Upper lobe of left lung (tissue), 6 donors: ENCODE measurements around the gene PNKD. TPM values are rescaled to one million over a fixed set of nuclear protein-coding genes. Genes with fewer than 3 reads are reported as not detected.

ENCODE experiments used
- ATAC-seq, 2 donors: fragments of 200-7000 bp; cut with Tn5 transposase; one replicate each; pipeline ENCODE4 v1.9.1; 2022; ENCODE audit warnings: mild to moderate bottlenecking in 2 of 2, moderate library complexity in 2 of 2; ENCODE audit not compliant: low FRiP score in 2 of 2
- DNase-seq, 2 donors: peaks; one replicate each; pipeline ENCODE4 v3.0.0-alpha.2; 2019 to 2020
- H3K27ac ChIP-seq, 4 donors: fragments of 200-600 bp; sonication (generic); one replicate each; pipeline ENCODE4 v1.5.1; 2016 to 2019
- H3K27me3 ChIP-seq, 4 donors: fragments of 200-600 bp; sonication (generic); one replicate each; pipeline ENCODE4 v1.5.1; 2017 to 2019
- H3K36me3 ChIP-seq, 4 donors: fragments of 200-600 bp; sonication (generic); one replicate each; pipeline ENCODE4 v1.5.1; 2016 to 2019
- H3K4me1 ChIP-seq, 4 donors: fragments of 200-600 bp; sonication (generic); one replicate each; pipeline ENCODE4 v1.5.1; 2018 to 2019
- H3K4me3 ChIP-seq, 4 donors: fragments of 200-600 bp; sonication (generic); one replicate each; pipeline ENCODE4 v1.5.1; 2017 to 2019; ENCODE audit warnings: mild to moderate bottlenecking in 2 of 4, moderate library complexity in 1 of 4
- H3K9me3 ChIP-seq, 4 donors: fragments of 200-600 bp; sonication (generic); one replicate each; pipeline ENCODE4 v1.5.1; 2018 to 2019
- CTCF ChIP-seq, 6 experiments: fragments of 450-650 bp in 4 of 6; fragments of 200-600 bp in 2 of 6; sonication (generic) in 2 of 6; IDR thresholded peaks; one replicate each; pipeline ENCODE4 v1.5.1; 2016 to 2019; ENCODE audit warnings: antibody characterized with exemption in 6 of 6
- EP300 ChIP-seq, 4 donors: sonication (generic); formaldehyde crosslinking; IDR thresholded peaks; one replicate each; pipeline ENCODE4 v1.5.1; 2017; ENCODE audit warnings: antibody characterized with exemption in 4 of 4, control low read depth in 2 of 4
- POLR2A ChIP-seq, 4 donors: fragments of 450-650 bp; IDR thresholded peaks; one replicate each; pipeline ENCODE4 v1.5.1; 2016 to 2017; ENCODE audit warnings: antibody characterized with exemption in 4 of 4, mild to moderate bottlenecking in 2 of 4
- POLR2AphosphoS5 ChIP-seq, 2 donors: sonication (generic); formaldehyde crosslinking; IDR thresholded peaks; one replicate each; pipeline ENCODE4 v1.5.1; 2017; ENCODE audit warnings: antibody characterized with exemption in 2 of 2
- WGBS, 2 donors: methylation state at CpG; one replicate each; pipeline ENCODE4 v1.1.5; 2017 to 2018; 5-methylcytosine and 5-hydroxymethylcytosine counted together
- total RNA-seq, 6 donors: library from RNA; depleted of rRNA in 4 of 6; stranded (reverse); fragments of >200 nt in 4 of 6; gene quantifications; one replicate each; pipeline versions ENCODE4 v1.1.0 to v1.2.1, GENCODE V29; 2016 to 2021
- donor health status: DM: no; HTN: no; CAD: no; lungs with moderate emphysema.
- donor health status: DM: no; HTN: yes; CAD: no; lungs with severe emphysema.

Gene PNKD
- total RNA-seq, 6 donors from 2014 or later, result 69.8 to 153 (median 87.2) TPM

DNA sequence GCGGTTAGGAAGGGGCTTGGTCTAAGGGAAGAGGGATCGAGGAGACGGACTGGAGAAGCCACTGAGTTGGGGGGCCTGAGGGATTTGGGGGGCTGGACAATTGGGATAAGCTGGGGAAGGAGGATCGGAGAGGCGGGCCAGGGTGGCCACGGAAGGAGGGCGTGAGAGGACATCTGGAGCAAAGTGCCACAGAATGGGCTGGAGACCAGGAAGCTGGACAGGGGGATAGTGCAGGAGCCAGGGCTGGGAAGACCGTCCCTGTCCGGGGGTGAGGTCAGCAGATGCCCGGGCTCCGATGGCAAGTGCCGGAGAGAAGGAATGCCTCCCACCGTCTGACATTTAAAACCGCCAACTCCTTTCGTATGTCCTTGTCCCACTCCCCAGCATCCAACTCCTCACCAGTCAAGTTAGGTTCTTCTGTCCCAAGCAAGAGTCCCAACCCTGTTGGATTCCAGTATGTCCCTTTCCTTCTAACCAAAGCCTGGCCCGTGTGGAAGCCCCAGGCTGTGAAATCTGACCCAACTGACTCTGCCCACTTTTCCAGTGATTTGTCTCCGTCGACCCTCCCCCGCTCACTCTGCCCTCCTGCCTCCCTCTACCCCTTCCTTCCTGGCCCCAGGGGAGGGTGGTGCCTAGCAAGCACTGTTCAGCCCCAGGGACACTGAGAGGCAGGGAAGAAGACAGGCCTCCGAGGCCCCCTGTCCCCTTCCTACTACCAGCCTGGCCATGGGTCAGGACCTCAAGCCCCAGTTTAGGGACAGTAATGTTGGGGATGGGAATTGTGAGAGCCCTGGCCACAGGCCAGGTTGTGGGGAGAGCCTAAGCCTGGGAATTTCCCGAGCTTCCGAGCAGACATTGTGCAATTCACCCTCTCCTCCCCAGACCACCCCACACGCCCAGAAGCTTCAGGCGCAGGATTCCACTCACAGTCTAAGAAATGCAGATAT, 53.5 kb downstream of the PNKD start:
- H3K9me3 ChIP-seq, result no peaks in the 10 kb centered on the region
- peaks cover 27 to 59% (median 52%) of the 10 kb centered on the region in 4 donors for H3K4me1 ChIP-seq
- peak in 1 of 2 donors; percentile 65 for DNase-seq
- peak; percentile 43 to 56 for ATAC-seq
- H3K27ac ChIP-seq, result peak overlapping the region; percentile 77 to 94 (median 92)
- H3K4me3 ChIP-seq, result peak overlapping the region; percentile 18 to 86 (median 76)
- 4 to 9% methylated on average over 24 of the region's 24 CpGs for WGBS, 2 donors
- no peaks in the 10 kb centered on the region for H3K27me3 ChIP-seq
- no peak for TF ChIP-seq CTCF (IDR thresholded peaks at IDR 0.05)
- TF ChIP-seq POLR2AphosphoS5 (IDR thresholded peaks at IDR 0.05), result peak; percentile 12 to 51
- peak in 1 of 4 donors; percentile 67 for TF ChIP-seq POLR2A (IDR thresholded peaks at IDR 0.05)
- TF ChIP-seq EP300 (IDR thresholded peaks at IDR 0.05), result peak in 1 of 4 donors; percentile 30
- no peaks in the 10 kb centered on the region for H3K36me3 ChIP-seq

DNA sequence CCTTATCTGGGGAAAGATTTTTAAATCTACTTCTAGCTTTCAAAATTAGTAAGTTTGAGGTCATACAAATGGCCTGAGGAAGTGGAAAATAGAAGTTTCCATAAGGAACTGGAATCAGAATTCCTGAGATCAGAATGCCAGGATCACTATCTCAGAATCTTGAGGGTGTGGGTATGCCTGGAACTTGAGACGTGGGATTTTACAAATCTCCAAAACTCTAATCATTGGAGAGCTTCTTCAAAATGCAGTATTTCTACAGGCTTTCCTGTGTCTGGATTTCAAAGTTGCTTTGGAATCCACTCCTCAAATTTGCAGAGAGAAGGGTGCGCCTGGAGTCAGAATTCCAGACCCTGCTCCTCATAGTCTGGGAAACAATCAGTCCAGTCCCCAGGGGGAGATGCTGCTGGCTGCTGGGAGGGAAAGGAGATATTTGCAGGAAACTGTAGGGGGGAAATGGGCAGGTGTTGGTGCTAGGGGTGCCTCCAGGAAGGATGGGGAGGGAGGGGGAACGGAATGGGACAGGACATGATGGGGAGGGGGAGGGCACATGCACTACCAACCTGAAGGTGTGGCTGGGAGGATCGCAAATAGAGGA, 55.3 kb downstream of the PNKD start:
- Histone ChIP-seq H3K4me1 (peaks cover 33 to 77% (median 67%) of the 10 kb centered on the region in 4 donors), H3K9me3 (no peaks in the 10 kb centered on the region)
- ATAC-seq, result no peak

DNA sequence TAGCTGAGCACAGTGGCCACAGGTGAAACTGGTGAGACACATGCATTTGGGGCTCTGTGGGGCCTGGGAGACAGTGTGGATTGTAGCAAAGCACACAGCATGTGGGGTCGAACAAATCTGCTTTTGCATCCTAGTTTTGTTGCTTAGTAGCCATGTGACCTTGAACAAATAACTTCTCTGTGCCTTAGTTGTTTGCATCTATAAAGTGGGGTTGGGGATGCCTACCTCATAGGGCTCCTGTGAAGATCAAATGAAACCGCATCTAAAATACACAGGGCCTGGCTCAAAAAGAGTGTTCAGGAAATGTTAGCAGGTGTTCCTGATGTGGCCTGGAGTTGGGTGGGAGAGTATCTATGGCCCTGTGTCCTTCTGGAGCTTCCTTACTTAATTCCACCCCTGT, 56.0 kb downstream of the PNKD start:
- Histone ChIP-seq H3K27me3 (no peaks in the 10 kb centered on the region), H3K4me3 (peak overlapping the region in 1 of 4 donors; percentile 3), H3K36me3 (no peaks in the 10 kb centered on the region), H3K4me1 (peaks cover 34 to 82% (median 69%) of the 10 kb centered on the region in 4 donors), H3K27ac (peak overlapping the region in 2 of 4 donors; percentile 54 to 55), H3K9me3 (no peaks in the 10 kb centered on the region)
- ATAC-seq (no peak), DNase-seq (no peak)
- 67 to 81% methylated on average over 2 of the region's 2 CpGs for WGBS, 2 donors
- TF ChIP-seq EP300 (IDR thresholded peaks at IDR 0.05) (no peak), POLR2A (IDR thresholded peaks at IDR 0.05) (no peak), POLR2AphosphoS5 (IDR thresholded peaks at IDR 0.05) (no peak), CTCF (IDR thresholded peaks at IDR 0.05) (no peak)

More for the DNA sequence above, 55.3 kb downstream of the PNKD start:
- no peak for DNase-seq
- H3K27me3 ChIP-seq, result no peaks in the 10 kb centered on the region
- H3K36me3 ChIP-seq, result no peaks in the 10 kb centered on the region
- H3K27ac ChIP-seq, result peak overlapping the region in 2 of 4 donors; percentile 11 to 26
- H3K4me3 ChIP-seq, result peak overlapping the region in 1 of 4 donors; percentile 3
- no peak for TF ChIP-seq CTCF (IDR thresholded peaks at IDR 0.05)
- no peak for TF ChIP-seq POLR2AphosphoS5 (IDR thresholded peaks at IDR 0.05)
- TF ChIP-seq EP300 (IDR thresholded peaks at IDR 0.05), result no peak
- TF ChIP-seq POLR2A (IDR thresholded peaks at IDR 0.05), result no peak
- 62% methylated on average over 4 of the region's 4 CpGs for WGBS, 2 donors

- 42 to 60% methylated on average over 10 to 11 of the region's 11 CpGs for WGBS, 2 donors
- Histone ChIP-seq H3K27me3 (no peaks in the 10 kb centered on the region), H3K27ac (peak overlapping the region in 3 of 4 donors; percentile 31 to 80 (median 54)), H3K36me3 (no peaks in the 10 kb centered on the region), H3K4me1 (peaks cover 26 to 87% (median 66%) of the 10 kb centered on the region in 4 donors), H3K9me3 (no peaks in the 10 kb centered on the region), H3K4me3 (no peak overlapping the region)
- no peak for ATAC-seq
- DNase-seq, result peak in 1 of 2 donors; percentile 38
- TF ChIP-seq CTCF (IDR thresholded peaks at IDR 0.05) (no peak), POLR2A (IDR thresholded peaks at IDR 0.05) (no peak), EP300 (IDR thresholded peaks at IDR 0.05) (no peak), POLR2AphosphoS5 (IDR thresholded peaks at IDR 0.05) (no peak)
Measured at GRCh38 chr2:218327451-218328210, 57.3 kb downstream of the PNKD start.
